ENCODE measurements around the gene TGM3. TPM values are rescaled to one million over a fixed set of nuclear protein-coding genes. Genes with fewer than 3 reads are reported as not detected.
A peak's percentile ranks its signal among the peaks of the same experiment; 100 is the strongest.

The TGM3 gene
- total RNA-seq, 1 donor from 2014 or later, result not detected

GRCh38 chr20:2338411-2339066 is 42.7 kb downstream of the TGM3 start:
- H3K4me3 Mint-ChIP-seq (ENCODE audit: low read depth), result no peak overlapping the region
- no peaks in the 10 kb centered on the region for H3K4me1 Mint-ChIP-seq (ENCODE audit: low read depth)
- no peaks in the 10 kb centered on the region for H3K9me3 Mint-ChIP-seq
- H3K27ac Mint-ChIP-seq, result no peak overlapping the region
- H3K27me3 Mint-ChIP-seq (ENCODE audit: low read depth), result peaks cover 2% of the 10 kb centered on the region
- DNase-seq (ENCODE audit: low spot score), result no peak
- no peaks in the 10 kb centered on the region for H3K36me3 Mint-ChIP-seq (ENCODE audit: low read depth)
- intact Hi-C loops (cut with micrococcal nuclease), result no loop called here

- H3K4me1 Mint-ChIP-seq (ENCODE audit: low read depth), result no peaks in the 10 kb centered on the region
- no peaks in the 10 kb centered on the region for H3K36me3 Mint-ChIP-seq (ENCODE audit: low read depth)
- H3K9me3 Mint-ChIP-seq, result no peaks in the 10 kb centered on the region
- intact Hi-C loops (cut with micrococcal nuclease), result no loop called here
- DNase-seq (ENCODE audit: low spot score), result no peak
- H3K27ac Mint-ChIP-seq, result no peak overlapping the region
- no peak overlapping the region for H3K4me3 Mint-ChIP-seq (ENCODE audit: low read depth)
- peaks cover 2% of the 10 kb centered on the region for H3K27me3 Mint-ChIP-seq (ENCODE audit: low read depth)
These were observed 44.3 kb downstream of the TGM3 start for GRCh38 chr20:2340136-2340535.

GRCh38 chr20:2340823-2341222 is 45.0 kb downstream of the TGM3 start:
- no peak for DNase-seq (ENCODE audit: low spot score)
- Mint-ChIP-seq H3K4me3 (ENCODE audit: low read depth) (no peak overlapping the region), H3K36me3 (ENCODE audit: low read depth) (no peaks in the 10 kb centered on the region), H3K9me3 (no peaks in the 10 kb centered on the region), H3K4me1 (ENCODE audit: low read depth) (no peaks in the 10 kb centered on the region), H3K27ac (no peak overlapping the region), H3K27me3 (ENCODE audit: low read depth) (peaks cover 5% of the 10 kb centered on the region)
- intact Hi-C loops (cut with micrococcal nuclease), result no loop called here

GRCh38 chr20:2341336-2341735 is 45.5 kb downstream of the TGM3 start:
- no peaks in the 10 kb centered on the region for H3K4me1 Mint-ChIP-seq (ENCODE audit: low read depth)

GRCh38 chr20:2342243-2342642 is 46.4 kb downstream of the TGM3 start:
- no peaks in the 10 kb centered on the region for H3K36me3 Mint-ChIP-seq (ENCODE audit: low read depth)
- peak overlapping the region; percentile 3 for H3K27ac Mint-ChIP-seq
- no peak overlapping the region for H3K4me3 Mint-ChIP-seq (ENCODE audit: low read depth)
- intact Hi-C loops (cut with micrococcal nuclease), result no loop called here
- no peaks in the 10 kb centered on the region for H3K4me1 Mint-ChIP-seq (ENCODE audit: low read depth)
- H3K9me3 Mint-ChIP-seq, result peaks cover under 1% of the 10 kb centered on the region
- no peak for DNase-seq (ENCODE audit: low spot score)
- peaks cover 5% of the 10 kb centered on the region for H3K27me3 Mint-ChIP-seq (ENCODE audit: low read depth)

More at GRCh38 chr20:2341336-2341735, 45.5 kb downstream of the TGM3 start:
- no peak overlapping the region for H3K4me3 Mint-ChIP-seq (ENCODE audit: low read depth)
- H3K27me3 Mint-ChIP-seq (ENCODE audit: low read depth), result peaks cover 5% of the 10 kb centered on the region
- H3K36me3 Mint-ChIP-seq (ENCODE audit: low read depth), result no peaks in the 10 kb centered on the region
- no peak overlapping the region for H3K27ac Mint-ChIP-seq
- DNase-seq (ENCODE audit: low spot score), result no peak
- intact Hi-C loops (cut with micrococcal nuclease), result no loop called here
- no peaks in the 10 kb centered on the region for H3K9me3 Mint-ChIP-seq

GRCh38 chr20:2346188-2346587 is 50.4 kb downstream of the TGM3 start:
- H3K4me3 Mint-ChIP-seq (ENCODE audit: low read depth), result no peak overlapping the region
- H3K4me1 Mint-ChIP-seq (ENCODE audit: low read depth), result no peaks in the 10 kb centered on the region
- peaks cover 4% of the 10 kb centered on the region for H3K9me3 Mint-ChIP-seq
- intact Hi-C loops (cut with micrococcal nuclease), result no loop called here
- H3K27me3 Mint-ChIP-seq (ENCODE audit: low read depth), result peaks cover 18% of the 10 kb centered on the region
- no peak overlapping the region for H3K27ac Mint-ChIP-seq
- no peak for DNase-seq (ENCODE audit: low spot score)
- no peaks in the 10 kb centered on the region for H3K36me3 Mint-ChIP-seq (ENCODE audit: low read depth)

- intact Hi-C loops (cut with micrococcal nuclease), result no loop called here
- Mint-ChIP-seq H3K4me3 (ENCODE audit: low read depth) (no peak overlapping the region), H3K27ac (no peak overlapping the region)
These were observed 52.5 kb downstream of the TGM3 start for GRCh38 chr20:2348336-2348735.

GRCh38 chr20:2349801-2350200 is 54.0 kb downstream of the TGM3 start:
- Mint-ChIP-seq H3K4me3 (ENCODE audit: low read depth) (no peak overlapping the region), H3K36me3 (ENCODE audit: low read depth) (no peaks in the 10 kb centered on the region), H3K4me1 (ENCODE audit: low read depth) (peaks cover 1% of the 10 kb centered on the region), H3K27me3 (ENCODE audit: low read depth) (peaks cover 32% of the 10 kb centered on the region), H3K9me3 (peaks cover 4% of the 10 kb centered on the region), H3K27ac (no peak overlapping the region)
- no peak for DNase-seq (ENCODE audit: low spot score)
- intact Hi-C loops (cut with micrococcal nuclease), result no loop called here

More at GRCh38 chr20:2348336-2348735, 52.5 kb downstream of the TGM3 start:
- H3K9me3 Mint-ChIP-seq, result peaks cover 4% of the 10 kb centered on the region
- H3K4me1 Mint-ChIP-seq (ENCODE audit: low read depth), result peaks cover 1% of the 10 kb centered on the region
- H3K36me3 Mint-ChIP-seq (ENCODE audit: low read depth), result no peaks in the 10 kb centered on the region
- peaks cover 20% of the 10 kb centered on the region for H3K27me3 Mint-ChIP-seq (ENCODE audit: low read depth)
- DNase-seq (ENCODE audit: low spot score), result no peak

GRCh38 chr20:2350606-2351005 is 54.8 kb downstream of the TGM3 start:
- Mint-ChIP-seq H3K27ac (no peak overlapping the region), H3K9me3 (peaks cover 4% of the 10 kb centered on the region), H3K4me1 (ENCODE audit: low read depth) (peaks cover 1% of the 10 kb centered on the region), H3K4me3 (ENCODE audit: low read depth) (no peak overlapping the region), H3K36me3 (ENCODE audit: low read depth) (no peaks in the 10 kb centered on the region), H3K27me3 (ENCODE audit: low read depth) (peaks cover 37% of the 10 kb centered on the region)
- intact Hi-C loops (cut with micrococcal nuclease), result loop anchor here (1.0 kb wide), 1 partner anchor 104 kb away; no protein-coding TSS in a partner anchor
- DNase-seq (ENCODE audit: low spot score), result no peak

- Mint-ChIP-seq H3K4me3 (ENCODE audit: low read depth) (no peak overlapping the region), H3K27me3 (ENCODE audit: low read depth) (peaks cover 43% of the 10 kb centered on the region)
- intact Hi-C loops (cut with micrococcal nuclease), result no loop called here
These were observed 57.4 kb downstream of the TGM3 start for GRCh38 chr20:2353231-2353630.

GRCh38 chr20:2357114-2357513 is 61.3 kb downstream of the TGM3 start:
- Mint-ChIP-seq H3K4me3 (ENCODE audit: low read depth) (no peak overlapping the region), H3K4me1 (ENCODE audit: low read depth) (peaks cover 1% of the 10 kb centered on the region), H3K27me3 (ENCODE audit: low read depth) (peaks cover 58% of the 10 kb centered on the region), H3K9me3 (peaks cover 13% of the 10 kb centered on the region), H3K27ac (no peak overlapping the region), H3K36me3 (ENCODE audit: low read depth) (no peaks in the 10 kb centered on the region)
- intact Hi-C loops (cut with micrococcal nuclease), result no loop called here
- DNase-seq (ENCODE audit: low spot score), result no peak

More at GRCh38 chr20:2353231-2353630, 57.4 kb downstream of the TGM3 start:
- H3K27ac Mint-ChIP-seq, result no peak overlapping the region
- no peak for DNase-seq (ENCODE audit: low spot score)
- H3K9me3 Mint-ChIP-seq, result no peaks in the 10 kb centered on the region
- peaks cover 1% of the 10 kb centered on the region for H3K4me1 Mint-ChIP-seq (ENCODE audit: low read depth)
- no peaks in the 10 kb centered on the region for H3K36me3 Mint-ChIP-seq (ENCODE audit: low read depth)

GRCh38 chr20:2358006-2358405 is 62.2 kb downstream of the TGM3 start:
- H3K4me1 Mint-ChIP-seq (ENCODE audit: low read depth), result no peaks in the 10 kb centered on the region
- DNase-seq (ENCODE audit: low spot score), result no peak
- peaks cover 13% of the 10 kb centered on the region for H3K9me3 Mint-ChIP-seq
- H3K27ac Mint-ChIP-seq, result no peak overlapping the region
- H3K36me3 Mint-ChIP-seq (ENCODE audit: low read depth), result no peaks in the 10 kb centered on the region
- no peak overlapping the region for H3K4me3 Mint-ChIP-seq (ENCODE audit: low read depth)
- H3K27me3 Mint-ChIP-seq (ENCODE audit: low read depth), result peaks cover 57% of the 10 kb centered on the region
- intact Hi-C loops (cut with micrococcal nuclease), result no loop called here

GRCh38 chr20:2361035-2361593 is 65.3 kb downstream of the TGM3 start:
- intact Hi-C loops (cut with micrococcal nuclease), result no loop called here
- H3K4me3 Mint-ChIP-seq (ENCODE audit: low read depth), result no peak overlapping the region
- no peaks in the 10 kb centered on the region for H3K36me3 Mint-ChIP-seq (ENCODE audit: low read depth)
- no peak overlapping the region for H3K27ac Mint-ChIP-seq
- H3K27me3 Mint-ChIP-seq (ENCODE audit: low read depth), result peaks cover 48% of the 10 kb centered on the region
- no peak for DNase-seq (ENCODE audit: low spot score)
- no peaks in the 10 kb centered on the region for H3K4me1 Mint-ChIP-seq (ENCODE audit: low read depth)
- H3K9me3 Mint-ChIP-seq, result peaks cover 13% of the 10 kb centered on the region

All from activated T-helper 2 cell treated with anti-CD3 and anti-CD28 coated beads, Interferon-gamma antibody, Interleukin-2, Interleukin-4, amounts not matched to agents 10 μg/mL and 5 μg/mL and 100 μg/mL, durations not matched to agents 14 hours and 24 hours and 36 hours (primary cell).